NCI-H1930 (cell line): ENCODE measurements around the gene PANK1.
"Not testable (repeated sequence)": the region's sequence is repeated elsewhere in the genome, so short reads cannot be mapped to it uniquely, and the experiment has no call there.

Experiments
- DNase-seq, 2 experiments: peaks; one replicate each; lab custom pipeline; 2025; lab: John Stamatoyannopoulos, UW

Gene PANK1

GRCh38 chr10:89651916-89652573, 7.0 kb upstream of the PANK1 start:
- DNase-seq, result no peak

GRCh38 chr10:89651205-89651915, 6.3 kb upstream of the PANK1 start:
- DNase-seq, result no peak

GRCh38 chr10:89649051-89649450, 4.0 kb upstream of the PANK1 start:
- DNase-seq, result no peak

- no peak for DNase-seq
Observed at GRCh38 chr10:89648074-89648473, 3.0 kb upstream of the PANK1 start.

GRCh38 chr10:89646889-89647657, 2.0 kb upstream of the PANK1 start:
- DNase-seq, result no peak

- no peak for DNase-seq
Observed at GRCh38 chr10:89645742-89646172, 715 bp upstream of the PANK1 start.

- no peak for DNase-seq
Observed at GRCh38 chr10:89644691-89644966, 413 bp downstream of the PANK1 start.

GRCh38 chr10:89643812-89644690, 991 bp downstream of the PANK1 start:
- peak; percentile 59 to 63 for DNase-seq

- no peak for DNase-seq
Observed at GRCh38 chr10:89643431-89643811, 1.6 kb downstream of the PANK1 start.

- no peak for DNase-seq
Observed at GRCh38 chr10:89642193-89642592, 2.8 kb downstream of the PANK1 start.

- DNase-seq, result no peak
Observed at GRCh38 chr10:89640241-89640640, 4.8 kb downstream of the PANK1 start.

GRCh38 chr10:89639326-89639725, 5.7 kb downstream of the PANK1 start:
- no peak for DNase-seq

GRCh38 chr10:89637113-89637512, 7.9 kb downstream of the PANK1 start:
- DNase-seq, result no peak

GRCh38 chr10:89634637-89635036, 10.4 kb downstream of the PANK1 start:
- no peak for DNase-seq

GRCh38 chr10:89633484-89633883, 11.6 kb downstream of the PANK1 start:
- DNase-seq, result no peak

- DNase-seq, result no peak
Observed at GRCh38 chr10:89632824-89633223, 12.2 kb downstream of the PANK1 start.

GRCh38 chr10:89627830-89628229, 17.2 kb downstream of the PANK1 start:
- no peak for DNase-seq

GRCh38 chr10:89625041-89625765, 19.8 kb downstream of the PANK1 start:
- DNase-seq, result no peak

GRCh38 chr10:89624020-89624419, 21.0 kb downstream of the PANK1 start:
- DNase-seq, result no peak

GRCh38 chr10:89622151-89622550, 22.9 kb downstream of the PANK1 start:
- DNase-seq, result no peak

GRCh38 chr10:89621438-89621837, 23.6 kb downstream of the PANK1 start:
- DNase-seq, result no peak

- DNase-seq, result not testable (repeated sequence)
Observed at GRCh38 chr10:89620296-89620695, 24.7 kb downstream of the PANK1 start.
